ENCODE data around the gene FRMD5. TPM values are rescaled to one million over a fixed set of nuclear protein-coding genes. Genes with fewer than 3 reads are reported as not detected.

The FRMD5 gene
- total RNA-seq, 1 experiment from 2014 or later, result 17.4 TPM

DNA sequence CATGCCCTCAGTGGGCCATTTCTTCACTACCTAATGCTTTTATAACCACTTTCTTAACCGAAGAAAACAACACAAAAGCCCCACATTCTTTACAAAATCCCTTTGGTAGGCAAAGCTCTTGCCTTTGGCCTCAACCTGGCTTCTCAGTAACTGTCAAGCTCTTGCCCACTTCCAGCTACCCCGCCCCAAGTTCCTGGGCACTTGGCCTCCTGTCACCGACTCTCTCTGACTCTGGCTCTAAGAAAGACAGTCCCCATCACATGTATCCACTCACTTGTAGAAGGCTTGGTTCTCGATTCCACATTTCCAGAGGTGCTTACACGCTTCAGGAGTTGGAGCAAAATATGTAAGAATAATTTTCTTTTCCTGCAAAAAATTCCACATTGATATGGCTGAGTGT is 307.2 kb downstream of the FRMD5 start:
- Mint-ChIP-seq H3K27me3 (ENCODE audit: insufficient read depth, unreplicated experiment) (no peaks in the 10 kb centered on the region), H3K27ac (ENCODE audit: unreplicated experiment) (no peak overlapping the region), H3K36me3 (ENCODE audit: insufficient read depth, unreplicated experiment) (peaks cover 21% of the 10 kb centered on the region), H3K4me3 (ENCODE audit: unreplicated experiment) (no peak overlapping the region), H3K4me1 (ENCODE audit: low read depth, unreplicated experiment) (peaks cover 31% of the 10 kb centered on the region), H3K9me3 (ENCODE audit: unreplicated experiment) (no peaks in the 10 kb centered on the region)
- CTCF ChIA-PET, result no interaction called here
- Histone ChIP-seq H3K27me3 (replicated peaks; ENCODE audit: control insufficient read depth, insufficient read depth, low read length) (no peaks in the 10 kb centered on the region), H3K4me1 (peaks cover 32% of the 10 kb centered on the region), H3K4me3 (ENCODE audit: low read depth, low read length) (no peak overlapping the region), H3K9me3 (no peaks in the 10 kb centered on the region), H3K36me3 (ENCODE audit: control insufficient read depth, insufficient read depth, low read length) (no peaks in the 10 kb centered on the region)
- intact Hi-C loops (cut with micrococcal nuclease; ENCODE audit: unreplicated experiment), result no loop called here
- POLR2A ChIA-PET, result no interaction called here
- TF ChIP-seq, protein P1, sequence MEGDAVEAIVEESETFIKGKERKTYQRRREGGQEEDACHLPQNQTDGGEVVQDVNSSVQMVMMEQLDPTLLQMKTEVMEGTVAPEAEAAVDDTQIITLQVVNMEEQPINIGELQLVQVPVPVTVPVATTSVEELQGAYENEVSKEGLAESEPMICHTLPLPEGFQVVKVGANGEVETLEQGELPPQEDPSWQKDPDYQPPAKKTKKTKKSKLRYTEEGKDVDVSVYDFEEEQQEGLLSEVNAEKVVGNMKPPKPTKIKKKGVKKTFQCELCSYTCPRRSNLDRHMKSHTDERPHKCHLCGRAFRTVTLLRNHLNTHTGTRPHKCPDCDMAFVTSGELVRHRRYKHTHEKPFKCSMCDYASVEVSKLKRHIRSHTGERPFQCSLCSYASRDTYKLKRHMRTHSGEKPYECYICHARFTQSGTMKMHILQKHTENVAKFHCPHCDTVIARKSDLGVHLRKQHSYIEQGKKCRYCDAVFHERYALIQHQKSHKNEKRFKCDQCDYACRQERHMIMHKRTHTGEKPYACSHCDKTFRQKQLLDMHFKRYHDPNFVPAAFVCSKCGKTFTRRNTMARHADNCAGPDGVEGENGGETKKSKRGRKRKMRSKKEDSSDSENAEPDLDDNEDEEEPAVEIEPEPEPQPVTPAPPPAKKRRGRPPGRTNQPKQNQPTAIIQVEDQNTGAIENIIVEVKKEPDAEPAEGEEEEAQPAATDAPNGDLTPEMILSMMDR (IDR thresholded peaks at IDR 0.05; ENCODE audit: insufficient read depth in 1 of 2, low read depth in 1 of 2, low read length in 1 of 2, severe bottlenecking in 1 of 2, unreplicated experiment in 1 of 2), result no peak
- BruUV-seq (replicated peaks), result no TSS peak
- DNase-seq, result no peak

DNA sequence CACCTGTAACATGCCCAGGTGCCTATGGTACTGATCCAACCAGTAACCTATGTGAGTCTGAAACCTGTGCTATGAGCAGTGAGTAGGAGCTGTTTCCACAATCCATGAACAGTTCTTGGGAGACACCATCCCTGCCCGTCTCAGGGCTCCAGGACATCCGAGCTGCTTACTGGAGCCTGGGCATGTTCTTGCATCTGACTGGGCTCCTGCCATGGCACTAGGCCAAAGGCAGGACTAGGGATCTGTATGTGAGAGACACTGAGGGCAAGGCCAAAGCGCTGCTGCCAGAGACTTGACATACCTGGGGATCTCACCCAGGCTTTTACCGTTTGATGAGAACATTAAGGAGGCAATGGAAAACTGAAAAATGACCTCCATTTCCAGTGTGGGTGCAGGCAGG is 308.5 kb downstream of the FRMD5 start:
- peaks cover 35% of the 10 kb centered on the region for H3K36me3 Mint-ChIP-seq (ENCODE audit: insufficient read depth, unreplicated experiment)
- peaks cover 32% of the 10 kb centered on the region for H3K4me1 ChIP-seq
- H3K9me3 Mint-ChIP-seq (ENCODE audit: unreplicated experiment), result no peaks in the 10 kb centered on the region
- no peak overlapping the region for H3K4me3 Mint-ChIP-seq (ENCODE audit: unreplicated experiment)
- intact Hi-C loops (cut with micrococcal nuclease; ENCODE audit: unreplicated experiment), result no loop called here
- DNase-seq, result no peak
- POLR2A ChIA-PET, result no interaction called here
- H3K4me1 Mint-ChIP-seq (ENCODE audit: low read depth, unreplicated experiment), result peaks cover 31% of the 10 kb centered on the region
- CTCF ChIA-PET, result no interaction called here
- no peak overlapping the region for H3K4me3 ChIP-seq (ENCODE audit: low read depth, low read length)
- BruUV-seq (replicated peaks), result no TSS peak
- no peaks in the 10 kb centered on the region for H3K36me3 ChIP-seq (ENCODE audit: control insufficient read depth, insufficient read depth, low read length)
- TF ChIP-seq, protein P1 (IDR thresholded peaks at IDR 0.05; ENCODE audit: insufficient read depth in 1 of 2, low read depth in 1 of 2, low read length in 1 of 2, severe bottlenecking in 1 of 2, unreplicated experiment in 1 of 2), result no peak
- no peaks in the 10 kb centered on the region for H3K27me3 Mint-ChIP-seq (ENCODE audit: insufficient read depth, unreplicated experiment)
- no peaks in the 10 kb centered on the region for H3K27me3 ChIP-seq (replicated peaks; ENCODE audit: control insufficient read depth, insufficient read depth, low read length)
- H3K27ac Mint-ChIP-seq (ENCODE audit: unreplicated experiment), result no peak overlapping the region
- no peaks in the 10 kb centered on the region for H3K9me3 ChIP-seq

DNA sequence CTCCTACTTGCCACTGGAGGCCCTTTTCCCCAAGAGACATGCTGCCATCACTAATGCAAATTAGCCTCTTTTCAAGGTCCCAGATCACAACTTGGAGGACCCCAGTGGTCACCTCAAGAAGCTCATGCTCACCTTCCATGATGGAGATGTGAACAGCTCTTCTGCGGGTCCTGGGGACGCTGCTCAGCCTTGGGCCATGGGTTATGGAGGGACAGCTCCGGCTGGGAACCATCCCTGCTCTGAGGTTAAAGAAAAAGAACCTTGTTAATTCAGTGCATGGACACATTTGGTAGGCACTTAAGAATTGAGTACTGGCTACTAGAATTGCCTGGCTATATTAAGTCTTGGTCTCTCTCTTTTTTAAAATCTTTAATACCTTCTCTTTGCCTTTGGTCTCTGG is 311.5 kb downstream of the FRMD5 start:
- Mint-ChIP-seq H3K4me1 (ENCODE audit: low read depth, unreplicated experiment) (peaks cover 14% of the 10 kb centered on the region), H3K27ac (ENCODE audit: unreplicated experiment) (no peak overlapping the region), H3K4me3 (ENCODE audit: unreplicated experiment) (no peak overlapping the region), H3K36me3 (ENCODE audit: insufficient read depth, unreplicated experiment) (peaks cover 54% of the 10 kb centered on the region), H3K9me3 (ENCODE audit: unreplicated experiment) (no peaks in the 10 kb centered on the region), H3K27me3 (ENCODE audit: insufficient read depth, unreplicated experiment) (no peaks in the 10 kb centered on the region)
- no peaks in the 10 kb centered on the region for H3K27me3 ChIP-seq (replicated peaks; ENCODE audit: control insufficient read depth, insufficient read depth, low read length)
- POLR2A ChIA-PET, result no interaction called here
- CTCF ChIA-PET, result no interaction called here
- no TSS peak for BruUV-seq (replicated peaks)
- no peaks in the 10 kb centered on the region for H3K36me3 ChIP-seq (ENCODE audit: control insufficient read depth, insufficient read depth, low read length)
- no peak overlapping the region for H3K4me3 ChIP-seq (ENCODE audit: low read depth, low read length)
- TF ChIP-seq, protein P1 (IDR thresholded peaks at IDR 0.05; ENCODE audit: insufficient read depth in 1 of 2, low read depth in 1 of 2, low read length in 1 of 2, severe bottlenecking in 1 of 2, unreplicated experiment in 1 of 2), result no peak
- intact Hi-C loops (cut with micrococcal nuclease; ENCODE audit: unreplicated experiment), result no loop called here
- no peaks in the 10 kb centered on the region for H3K9me3 ChIP-seq
- H3K4me1 ChIP-seq, result peaks cover 28% of the 10 kb centered on the region
- DNase-seq, result no peak
